Measurements from ENCODE around the gene GTPBP1.

DNA sequence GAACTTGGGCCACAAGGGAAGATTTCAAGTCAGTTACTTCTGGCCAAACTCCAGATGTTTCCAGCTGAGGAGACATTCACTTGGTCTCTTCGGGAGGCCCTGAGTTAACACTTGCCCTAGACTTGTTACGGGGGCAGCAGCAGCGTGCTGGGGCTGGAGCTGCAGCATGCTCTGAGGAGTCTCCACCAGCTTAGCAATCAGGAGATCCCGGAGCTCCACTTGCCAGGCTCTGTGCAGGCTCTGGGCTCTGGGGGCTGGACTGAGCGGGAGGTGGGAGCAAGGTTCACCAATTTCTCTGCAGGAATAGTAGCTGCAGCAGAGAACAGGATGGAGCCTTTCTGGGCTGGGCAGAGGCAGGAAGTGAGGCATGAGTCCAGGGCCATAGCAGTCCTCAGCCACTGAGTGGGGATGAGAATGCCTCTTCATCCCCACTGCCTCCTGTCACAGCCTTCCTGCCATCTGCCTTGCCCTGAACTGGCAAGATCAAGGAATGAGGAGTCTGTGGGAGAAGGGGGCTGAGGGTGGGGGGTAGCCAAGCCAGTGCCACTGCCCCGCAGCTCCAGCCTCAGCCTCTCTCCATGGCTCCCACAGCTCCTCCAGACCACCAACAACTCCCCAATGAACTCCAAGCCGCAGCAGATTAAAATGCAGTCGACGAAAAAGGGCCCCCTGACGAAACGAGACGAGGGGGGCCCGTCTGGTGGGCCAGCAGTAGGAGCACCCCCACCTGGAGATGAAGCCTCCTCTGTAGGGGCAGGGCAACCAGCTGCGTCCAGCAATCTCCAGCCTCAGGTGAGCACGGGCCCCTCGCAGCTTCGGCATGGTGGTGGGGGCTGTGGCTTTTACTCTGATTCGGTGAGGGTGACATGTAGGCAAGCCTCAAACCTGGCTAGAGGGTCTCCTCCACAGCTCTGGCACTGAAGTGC lies 23.4 kb downstream of the GTPBP1 start:
- TF ChIP-seq, protein P1, sequence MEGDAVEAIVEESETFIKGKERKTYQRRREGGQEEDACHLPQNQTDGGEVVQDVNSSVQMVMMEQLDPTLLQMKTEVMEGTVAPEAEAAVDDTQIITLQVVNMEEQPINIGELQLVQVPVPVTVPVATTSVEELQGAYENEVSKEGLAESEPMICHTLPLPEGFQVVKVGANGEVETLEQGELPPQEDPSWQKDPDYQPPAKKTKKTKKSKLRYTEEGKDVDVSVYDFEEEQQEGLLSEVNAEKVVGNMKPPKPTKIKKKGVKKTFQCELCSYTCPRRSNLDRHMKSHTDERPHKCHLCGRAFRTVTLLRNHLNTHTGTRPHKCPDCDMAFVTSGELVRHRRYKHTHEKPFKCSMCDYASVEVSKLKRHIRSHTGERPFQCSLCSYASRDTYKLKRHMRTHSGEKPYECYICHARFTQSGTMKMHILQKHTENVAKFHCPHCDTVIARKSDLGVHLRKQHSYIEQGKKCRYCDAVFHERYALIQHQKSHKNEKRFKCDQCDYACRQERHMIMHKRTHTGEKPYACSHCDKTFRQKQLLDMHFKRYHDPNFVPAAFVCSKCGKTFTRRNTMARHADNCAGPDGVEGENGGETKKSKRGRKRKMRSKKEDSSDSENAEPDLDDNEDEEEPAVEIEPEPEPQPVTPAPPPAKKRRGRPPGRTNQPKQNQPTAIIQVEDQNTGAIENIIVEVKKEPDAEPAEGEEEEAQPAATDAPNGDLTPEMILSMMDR (IDR thresholded peaks at IDR 0.05), result no peak
- TF ChIP-seq POLR2A (IDR thresholded peaks at IDR 0.05), result no peak

Data from suprapubic skin (tissue), 3 donors.